HepG2 (cell line): Measurements from ENCODE around the gene FNIP2. TPM values are rescaled to one million over a fixed set of nuclear protein-coding genes. Genes with fewer than 3 reads are reported as not detected.

ENCODE experiments used
- ATAC-seq: fragments of 200-7000 bp; cut with Tn5 transposase; 3 replicates; pipeline ENCODE4 v1.9.1; 2020; ENCODE audit warnings: mild to moderate bottlenecking, moderate library complexity
- BruUV-seq: library from RNA; stranded (reverse); fragments of 400-500 nt; replicated peaks from 2 replicates; lab custom pipeline; 2021; lab: Mats Ljungman, UMichigan
- CTCF ChIA-PET: fragments of 300-600 bp; formaldehyde crosslinking; extraction: SDS; loops from one replicate; lab custom pipeline; 2021; ENCODE audit warnings: low total read pairs, inconsistent platforms, low intra/inter-chr PET ratio; lab: Yijun Ruan, JAX
- POLR2A ChIA-PET: fragments of 350-600 bp; sonication (Branson Sonifier 250); formaldehyde crosslinking; loops from one replicate; lab custom pipeline; 2020; ENCODE audit warnings: antibody characterized with exemption, inconsistent platforms; lab: Yijun Ruan, JAX
- DNase-seq: peaks from one replicate; pipeline ENCODE4 v3.0.0-alpha.2; 2015; ENCODE audit warnings: low spot score
- FAIRE-seq: peaks from 3 replicates; lab custom pipeline; 2011; peaks lifted over from hg19 to GRCh38; lab: Jason Lieb, UNC
- H2AFZ ChIP-seq: one replicate; pipeline ENCODE4 v1.6.1; 2011; ENCODE audit warnings: low read length, inconsistent platforms
- H3K27ac ChIP-seq: fragments of 300-600 bp; 3 replicates; pipeline ENCODE4 v1.8.0; 2011; ENCODE audit warnings: mixed run types, mild to moderate bottlenecking, mixed read lengths, low read length, inconsistent platforms; ENCODE audit not compliant: insufficient read depth; ENCODE audit errors: extremely low read length
- H3K27me3 ChIP-seq, 2 experiments: fragments of 200-600 bp in 1 of 2; 2 replicates in 1 of 2; 3 replicates in 1 of 2; pipeline versions ENCODE4 v1.6.0 to v1.8.0; 2011; ENCODE audit warnings: low read length in 2 of 2, mild to moderate bottlenecking in 2 of 2, moderate library complexity in 2 of 2, inconsistent platforms in 1 of 2; ENCODE audit not compliant: insufficient read depth in 2 of 2, control insufficient read depth in 1 of 2
- H3K36me3 ChIP-seq, 2 experiments: fragments of 200-600 bp in 1 of 2; replicated peaks in 1 of 2; 2 replicates in 1 of 2; 3 replicates in 1 of 2; pipeline versions ENCODE4 v1.5.1 to v1.8.0; 2011; ENCODE audit warnings: low read length in 2 of 2, inconsistent platforms in 1 of 2; ENCODE audit not compliant: insufficient read depth in 2 of 2, control insufficient read depth in 1 of 2
- H3K4me1 ChIP-seq: 2 replicates; pipeline ENCODE4 v1.5.1; 2012; ENCODE audit warnings: low read length, inconsistent platforms; ENCODE audit not compliant: insufficient read depth
- H3K4me2 ChIP-seq: 2 replicates; pipeline ENCODE4 v1.6.0; 2011; ENCODE audit warnings: low read depth, low read length, inconsistent platforms
- H3K4me3 ChIP-seq, 3 experiments: fragments of 200-600 bp in 1 of 3; sonication (generic), shearing (Covaris generic) in 1 of 3; replicated peaks in 1 of 3; 2 replicates each; pipeline ENCODE4 v1.5.1; 2011 to 2016; ENCODE audit warnings: low read length in 3 of 3, inconsistent platforms in 2 of 3, low read depth in 2 of 3, mild to moderate bottlenecking in 2 of 3, control low read depth in 1 of 3, mixed read lengths in 1 of 3; ENCODE audit not compliant: insufficient read depth in 1 of 3
- H3K79me2 ChIP-seq: one replicate; pipeline ENCODE4 v1.6.1; 2011; ENCODE audit warnings: low read length, inconsistent platforms; ENCODE audit not compliant: insufficient read depth
- H3K9ac ChIP-seq: 2 replicates; pipeline ENCODE4 v1.6.0; 2011; ENCODE audit warnings: mild to moderate bottlenecking, low read depth, low read length, inconsistent platforms; ENCODE audit not compliant: insufficient read depth
- H3K9me3 ChIP-seq: 2 replicates; pipeline ENCODE4 v1.5.1; 2012; ENCODE audit warnings: mild to moderate bottlenecking, low read length
- H4K20me1 ChIP-seq: 2 replicates; pipeline ENCODE4 v1.6.0; 2011; ENCODE audit warnings: inconsistent platforms, mild to moderate bottlenecking, low read length, moderate library complexity; ENCODE audit not compliant: insufficient read depth
- AHDC1 ChIP-seq: sonication (generic); formaldehyde crosslinking; IDR thresholded peaks from 2 replicates; pipeline ENCODE4 v1.5.1; 2020; ENCODE audit warnings: mild to moderate bottlenecking, missing genetic modification reagents, borderline replicate concordance
- FOXP4 ChIP-seq: sonication (generic); formaldehyde crosslinking; IDR thresholded peaks from 2 replicates; pipeline ENCODE4 v1.4.0; 2020; ENCODE audit warnings: missing genetic modification reagents
- GTF2F1 ChIP-seq: fragments of 150-350 bp; IDR thresholded peaks from 2 replicates; pipeline ENCODE4 v1.6.1; 2014; ENCODE audit warnings: low read length
- ISX ChIP-seq: sonication (generic); formaldehyde crosslinking; conservative IDR thresholded peaks from 2 replicates; pipeline ENCODE4 v1.5.0; 2020; ENCODE audit warnings: missing genetic modification reagents
- MNT ChIP-seq: fragments of 450-650 bp; IDR thresholded peaks from 2 replicates; pipeline ENCODE4 v1.6.1; 2016
- ZNF501 ChIP-seq: sonication (generic); formaldehyde crosslinking; IDR thresholded peaks from 2 replicates; pipeline ENCODE4 v1.5.1; 2020; ENCODE audit warnings: mild to moderate bottlenecking, moderate library complexity, missing genetic modification reagents
- ZNF580 ChIP-seq: IDR thresholded peaks from 2 replicates; pipeline ENCODE4 v1.6.1; 2016; ENCODE audit warnings: low read depth, borderline replicate concordance
- WGBS: methylation state at CpG from one replicate; pipeline ENCODE4 v1.1.6; 2017; ENCODE audit warnings: low lambda C conversion rate; 5-methylcytosine and 5-hydroxymethylcytosine counted together
- in situ Hi-C: cut with HindIII; loops from 2 replicates; pipeline ENCODE4 v1.10.0; 2017; ENCODE audit warnings: low pct_unique_long_range_greater_than_20kb; ENCODE audit not compliant: extremely low pct_ligation_motif_present
- intact Hi-C: fragments of 100-400 bp; cut with micrococcal nuclease; formaldehyde crosslinking; loops from one replicate; pipeline ENCODE4 v1.10.0; 2022; ENCODE audit not compliant: unreplicated experiment
- polyA plus RNA-seq, 8 experiments: library from polyadenylated mRNA; depleted of rRNA in 3 of 8; stranded (reverse) in 7 of 8; unstranded in 1 of 8; fragments of >200 nt; fragmentation: Illumina TruSeq in 4 of 8; extraction: Trizol in 4 of 8; gene quantifications; 2 replicates each; pipeline versions ENCODE4 v1.2.1 to v1.2.3, GENCODE V29; 2011 to 2016; ENCODE audit warnings: low read depth in 4 of 8, missing spikeins in 1 of 8, mixed read lengths in 1 of 8; ENCODE audit not compliant: insufficient read depth in 1 of 8
- total RNA-seq, 5 experiments: library from RNA; depleted of rRNA; stranded (reverse); fragments of >200 nt; fragmentation: Illumina TruSeq; extraction: Trizol; gene quantifications; 2 replicates each; pipeline ENCODE4 v1.2.3, GENCODE V29; 2016; ENCODE audit warnings: low read depth in 1 of 5

Gene FNIP2
- total and polyA plus RNA-seq, 2 of the 13 experiments (the other 11 are each of a cell fraction or from before 2014, with no cell fraction given) = 15.5 to 21.0 TPM

- peak; percentile 86; the same call in 1 of the 2 replicates for TF ChIP-seq AHDC1 (CRISPR knock-in tag)
- TF ChIP-seq, all 625 proteins: peak for 57
Measured at GRCh38 chr4:158819942-158820786, 51.3 kb downstream of the FNIP2 start (continued).

- intact Hi-C loops = loop anchor here (2.0 kb wide), 1 partner anchor 23 kb away; no protein-coding TSS in a partner anchor
- Histone ChIP-seq H3K36me3 (peaks cover 0 to 1% of the 10 kb centered on the region in 2 experiments; a peak in 1 of 5 replicates), H3K79me2 (peaks cover 60% of the 10 kb centered on the region), H4K20me1 (no peaks in the 10 kb centered on the region), H3K27ac (peak overlapping the region; percentile 65), H3K27me3 (no peaks in the 10 kb centered on the region), H2AFZ (no peak overlapping the region), H3K9me3 (no peaks in the 10 kb centered on the region), H3K9ac (peak overlapping the region; percentile 44; the same call in 1 of the 2 replicates), H3K4me1 (peaks cover 100% of the 10 kb centered on the region), H3K4me3 (no peak overlapping the region), H3K4me2 (peak overlapping the region; percentile 54)
- FAIRE-seq = no peak
- no peak; the same call in 2 of the 3 replicates for ATAC-seq
- ChIA-PET CTCF (no interaction called here), POLR2A (interaction anchor here (1.1 to 1.9 kb wide), 2 partner anchors 39 to 52 kb away, joined by 5 read pairs; partner anchors contain the start of gene FNIP2)
- BruUV-seq = no TSS peak
- no peak for DNase-seq
- WGBS = 36% methylated on average over 4 of the region's 4 CpGs
- in situ Hi-C loops = no loop called here
- TF ChIP-seq FOXP4 (CRISPR knock-in tag) = peak; percentile 63
- TF ChIP-seq GTF2F1 = no peak
- no peak for TF ChIP-seq ISX
- TF ChIP-seq ZNF501 (CRISPR knock-in tag) = peak; percentile 60; the same call in 1 of the 2 replicates
- no peak for TF ChIP-seq MNT
- no peak for TF ChIP-seq ZNF580 (CRISPR knock-in tag)
Measured at GRCh38 chr4:158821228-158821971, 52.6 kb downstream of the FNIP2 start.
